ENCODE data around the gene C2orf15.

- TF ChIP-seq POLR2AphosphoS5 (IDR thresholded peaks at IDR 0.05; ENCODE audit: low read depth, low read length) (no peak), TAF1 (IDR thresholded peaks at IDR 0.05; ENCODE audit: borderline replicate concordance, low read depth, low read length) (no peak), POLR2A (IDR thresholded peaks at IDR 0.05; ENCODE audit: low read depth, low read length) (no peak)
Measured at GRCh38 chr2:99152199-99152895, 10.8 kb downstream of the C2orf15 start.
